ENCODE results near the gene LRP11.

LRP11 gene

GRCh38 chr6:149904661-149905370, 40.7 kb upstream of the LRP11 start:
- no peak overlapping the region for H3K4me3 ChIP-seq (ENCODE audit: low read length)
- no peaks in the 10 kb centered on the region for H3K9me2 ChIP-seq (replicated peaks; ENCODE audit: insufficient read depth, low read length)
- no peak overlapping the region for H2AFZ ChIP-seq (ENCODE audit: low read length)

GRCh38 chr6:149903938-149904611, 39.9 kb upstream of the LRP11 start:
- no peak overlapping the region for H2AFZ ChIP-seq (ENCODE audit: low read length)
- H3K4me1 ChIP-seq (ENCODE audit: low read length): no peaks in the 10 kb centered on the region
- H3K36me3 ChIP-seq (replicated peaks; ENCODE audit: insufficient read depth, low read length): no peaks in the 10 kb centered on the region
- H3K79me2 ChIP-seq (ENCODE audit: low read length): no peaks in the 10 kb centered on the region
- H3K27ac ChIP-seq (ENCODE audit: low read length): no peak overlapping the region
- no peaks in the 10 kb centered on the region for H3K9me2 ChIP-seq (replicated peaks; ENCODE audit: insufficient read depth, low read length)
- TF ChIP-seq EZH2 (optimal IDR thresholded peaks at IDR 0.05; ENCODE audit: low read depth, low read length): no peak
- no peak for TF ChIP-seq CTCF (IDR thresholded peaks at IDR 0.05; ENCODE audit: low read length)
- no peak for TF ChIP-seq EZH2phosphoT487 (IDR thresholded peaks at IDR 0.05; ENCODE audit: low read length)
- H3K4me2 ChIP-seq (ENCODE audit: low read depth, low read length): no peak overlapping the region
- peaks cover 93% of the 10 kb centered on the region for H3K27me3 ChIP-seq (replicated peaks; ENCODE audit: insufficient read depth, low read length)
- no peak overlapping the region for H3K9ac ChIP-seq (ENCODE audit: low read length)
- H3F3A ChIP-seq (ENCODE audit: insufficient read depth, low read length): no peaks in the 10 kb centered on the region
- no peaks in the 10 kb centered on the region for H4K20me1 ChIP-seq (ENCODE audit: insufficient read depth, low read length)
- no peak overlapping the region for H3K4me3 ChIP-seq (ENCODE audit: low read length)
- no peaks in the 10 kb centered on the region for H3K9me3 ChIP-seq (replicated peaks; ENCODE audit: insufficient read depth, low read length)
- DNase-seq: no peak

More at GRCh38 chr6:149904661-149905370, 40.7 kb upstream of the LRP11 start:
- no peak for TF ChIP-seq EZH2 (optimal IDR thresholded peaks at IDR 0.05; ENCODE audit: low read depth, low read length)
- TF ChIP-seq CTCF (IDR thresholded peaks at IDR 0.05; ENCODE audit: low read length): no peak
- no peak for TF ChIP-seq EZH2phosphoT487 (IDR thresholded peaks at IDR 0.05; ENCODE audit: low read length)
- H4K20me1 ChIP-seq (ENCODE audit: insufficient read depth, low read length): no peaks in the 10 kb centered on the region
- no peaks in the 10 kb centered on the region for H3F3A ChIP-seq (ENCODE audit: insufficient read depth, low read length)
- H3K9ac ChIP-seq (ENCODE audit: low read length): no peak overlapping the region
- H3K27me3 ChIP-seq (replicated peaks; ENCODE audit: insufficient read depth, low read length): peaks cover 94% of the 10 kb centered on the region
- H3K9me3 ChIP-seq (replicated peaks; ENCODE audit: insufficient read depth, low read length): no peaks in the 10 kb centered on the region
- H3K36me3 ChIP-seq (replicated peaks; ENCODE audit: insufficient read depth, low read length): no peaks in the 10 kb centered on the region
- no peaks in the 10 kb centered on the region for H3K79me2 ChIP-seq (ENCODE audit: low read length)
- H3K27ac ChIP-seq (ENCODE audit: low read length): no peak overlapping the region
- no peak for DNase-seq
- H3K4me1 ChIP-seq (ENCODE audit: low read length): no peaks in the 10 kb centered on the region
- no peak overlapping the region for H3K4me2 ChIP-seq (ENCODE audit: low read depth, low read length)

- Histone ChIP-seq H3K4me1 (ENCODE audit: low read length) (no peaks in the 10 kb centered on the region), H3K9ac (ENCODE audit: low read length) (no peak overlapping the region), H3K27me3 (replicated peaks; ENCODE audit: insufficient read depth, low read length) (peaks cover 85% of the 10 kb centered on the region), H3F3A (ENCODE audit: insufficient read depth, low read length) (no peaks in the 10 kb centered on the region), H3K79me2 (ENCODE audit: low read length) (no peaks in the 10 kb centered on the region), H3K4me3 (ENCODE audit: low read length) (no peak overlapping the region), H4K20me1 (ENCODE audit: insufficient read depth, low read length) (no peaks in the 10 kb centered on the region), H3K9me2 (replicated peaks; ENCODE audit: insufficient read depth, low read length) (no peaks in the 10 kb centered on the region), H3K36me3 (replicated peaks; ENCODE audit: insufficient read depth, low read length) (no peaks in the 10 kb centered on the region), H3K4me2 (ENCODE audit: low read depth, low read length) (no peak overlapping the region), H3K27ac (ENCODE audit: low read length) (no peak overlapping the region), H3K9me3 (replicated peaks; ENCODE audit: insufficient read depth, low read length) (no peaks in the 10 kb centered on the region), H2AFZ (ENCODE audit: low read length) (no peak overlapping the region)
- no peak for DNase-seq
- TF ChIP-seq EZH2 (optimal IDR thresholded peaks at IDR 0.05; ENCODE audit: low read depth, low read length) (no peak), EZH2phosphoT487 (IDR thresholded peaks at IDR 0.05; ENCODE audit: low read length) (no peak), CTCF (IDR thresholded peaks at IDR 0.05; ENCODE audit: low read length) (no peak)
Measured at GRCh38 chr6:149901444-149902140, 37.4 kb upstream of the LRP11 start.

Measured in MM.1S (cell line).